ENCODE data around the gene DOCK7.

DNA sequence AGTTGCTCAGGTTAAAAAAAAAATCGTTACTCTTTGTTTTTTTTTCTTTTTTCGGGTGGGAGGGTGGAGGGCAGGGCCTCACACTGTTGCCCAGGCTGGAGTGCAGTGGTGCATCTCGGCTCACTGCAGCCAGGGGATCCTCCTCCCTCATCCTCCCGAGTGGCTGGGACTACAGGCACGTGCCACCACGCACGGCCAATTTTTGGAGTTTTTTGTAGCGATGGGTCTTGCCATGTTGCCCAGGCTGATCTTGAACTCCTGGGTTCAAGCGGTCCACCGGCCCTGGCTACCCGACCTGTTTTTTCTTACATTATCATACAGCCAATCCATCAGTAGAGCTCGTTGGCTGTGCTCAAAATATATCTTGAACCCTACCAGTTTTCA, 253.6 kb downstream of the DOCK7 start:
- TF ChIP-seq, protein P1, sequence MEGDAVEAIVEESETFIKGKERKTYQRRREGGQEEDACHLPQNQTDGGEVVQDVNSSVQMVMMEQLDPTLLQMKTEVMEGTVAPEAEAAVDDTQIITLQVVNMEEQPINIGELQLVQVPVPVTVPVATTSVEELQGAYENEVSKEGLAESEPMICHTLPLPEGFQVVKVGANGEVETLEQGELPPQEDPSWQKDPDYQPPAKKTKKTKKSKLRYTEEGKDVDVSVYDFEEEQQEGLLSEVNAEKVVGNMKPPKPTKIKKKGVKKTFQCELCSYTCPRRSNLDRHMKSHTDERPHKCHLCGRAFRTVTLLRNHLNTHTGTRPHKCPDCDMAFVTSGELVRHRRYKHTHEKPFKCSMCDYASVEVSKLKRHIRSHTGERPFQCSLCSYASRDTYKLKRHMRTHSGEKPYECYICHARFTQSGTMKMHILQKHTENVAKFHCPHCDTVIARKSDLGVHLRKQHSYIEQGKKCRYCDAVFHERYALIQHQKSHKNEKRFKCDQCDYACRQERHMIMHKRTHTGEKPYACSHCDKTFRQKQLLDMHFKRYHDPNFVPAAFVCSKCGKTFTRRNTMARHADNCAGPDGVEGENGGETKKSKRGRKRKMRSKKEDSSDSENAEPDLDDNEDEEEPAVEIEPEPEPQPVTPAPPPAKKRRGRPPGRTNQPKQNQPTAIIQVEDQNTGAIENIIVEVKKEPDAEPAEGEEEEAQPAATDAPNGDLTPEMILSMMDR (conservative IDR thresholded peaks at IDR 0.05), result no peak
- no peak for TF ChIP-seq ZFX (IDR thresholded peaks at IDR 0.05)
